ENCODE results near the gene CD300LD.

Gene CD300LD

DNA sequence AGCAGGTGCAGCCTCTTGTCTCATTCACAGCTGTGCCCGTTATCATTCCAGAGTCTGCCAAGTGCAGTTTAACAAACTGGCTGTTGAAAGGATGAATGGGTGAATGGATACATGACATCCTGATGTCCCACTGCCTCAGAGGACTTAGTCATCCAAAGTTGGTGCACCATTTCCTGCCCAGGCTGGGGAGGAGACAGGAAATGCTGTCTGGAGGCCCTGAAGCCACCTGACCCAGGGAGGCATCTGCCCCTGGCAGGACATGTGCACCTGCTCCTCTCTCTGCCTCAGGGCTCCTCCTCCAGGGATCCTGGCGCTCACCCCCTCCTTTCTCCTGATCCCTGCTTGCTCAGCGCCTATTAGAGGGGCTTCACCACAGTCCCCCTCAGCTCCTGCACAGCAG, 44.3 kb downstream of the CD300LD start:
- H3K4me3 ChIP-seq (ENCODE audit: low read depth, low read length): no peak overlapping the region
- DNase-seq (ENCODE audit: low read depth, low spot score): no peak
- TF ChIP-seq, protein P1, sequence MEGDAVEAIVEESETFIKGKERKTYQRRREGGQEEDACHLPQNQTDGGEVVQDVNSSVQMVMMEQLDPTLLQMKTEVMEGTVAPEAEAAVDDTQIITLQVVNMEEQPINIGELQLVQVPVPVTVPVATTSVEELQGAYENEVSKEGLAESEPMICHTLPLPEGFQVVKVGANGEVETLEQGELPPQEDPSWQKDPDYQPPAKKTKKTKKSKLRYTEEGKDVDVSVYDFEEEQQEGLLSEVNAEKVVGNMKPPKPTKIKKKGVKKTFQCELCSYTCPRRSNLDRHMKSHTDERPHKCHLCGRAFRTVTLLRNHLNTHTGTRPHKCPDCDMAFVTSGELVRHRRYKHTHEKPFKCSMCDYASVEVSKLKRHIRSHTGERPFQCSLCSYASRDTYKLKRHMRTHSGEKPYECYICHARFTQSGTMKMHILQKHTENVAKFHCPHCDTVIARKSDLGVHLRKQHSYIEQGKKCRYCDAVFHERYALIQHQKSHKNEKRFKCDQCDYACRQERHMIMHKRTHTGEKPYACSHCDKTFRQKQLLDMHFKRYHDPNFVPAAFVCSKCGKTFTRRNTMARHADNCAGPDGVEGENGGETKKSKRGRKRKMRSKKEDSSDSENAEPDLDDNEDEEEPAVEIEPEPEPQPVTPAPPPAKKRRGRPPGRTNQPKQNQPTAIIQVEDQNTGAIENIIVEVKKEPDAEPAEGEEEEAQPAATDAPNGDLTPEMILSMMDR (IDR thresholded peaks at IDR 0.05; ENCODE audit: low read depth, low read length): no peak
- in situ Hi-C loops (cut with HindIII; ENCODE audit: low sequenced_read_pairs): no loop called here

DNA sequence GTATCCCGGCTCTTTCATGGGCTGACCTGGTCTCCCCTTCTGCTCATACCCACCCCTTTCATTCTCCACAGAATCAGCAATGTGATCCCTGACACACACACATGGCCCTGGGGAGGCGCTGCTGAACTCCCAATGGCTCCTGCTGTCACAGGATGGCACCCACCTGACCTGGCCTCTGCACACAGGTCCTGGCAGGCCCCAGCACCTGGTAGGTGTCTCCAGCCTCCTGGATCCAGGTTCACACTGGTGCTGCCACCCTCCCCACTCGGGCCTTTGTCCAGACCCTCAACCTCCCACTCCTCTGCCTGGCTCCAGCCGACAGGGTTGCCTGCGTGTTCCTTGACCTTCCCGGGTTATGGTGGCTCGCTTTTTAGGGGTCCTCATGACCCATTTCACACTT, 44.8 kb downstream of the CD300LD start:
- DNase-seq (ENCODE audit: low read depth, low spot score): no peak
- no peak overlapping the region for H3K4me3 ChIP-seq (ENCODE audit: low read depth, low read length)
- in situ Hi-C loops (cut with HindIII; ENCODE audit: low sequenced_read_pairs): no loop called here
- TF ChIP-seq, protein P1 (IDR thresholded peaks at IDR 0.05; ENCODE audit: low read depth, low read length): no peak

DNA sequence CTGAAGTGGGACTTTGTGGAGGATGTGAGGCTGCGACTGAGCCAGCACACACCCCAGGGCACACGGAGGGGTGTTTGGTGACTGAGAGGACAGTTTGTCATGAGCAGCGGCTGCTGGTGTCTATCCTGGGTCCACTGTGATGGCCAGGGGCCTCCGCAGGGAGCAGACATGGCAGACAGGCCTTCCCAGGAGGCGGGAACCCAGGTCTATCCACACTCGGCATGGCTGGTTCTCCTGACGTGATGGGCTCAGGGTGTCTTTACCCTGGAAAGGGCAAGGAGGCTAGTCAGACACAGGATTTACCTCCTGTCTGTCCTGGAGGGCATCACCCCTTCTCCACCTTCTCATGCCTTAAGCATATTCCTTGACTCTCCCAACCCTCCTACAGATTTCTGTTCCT, 45.5 kb downstream of the CD300LD start:
- H3K4me3 ChIP-seq (ENCODE audit: low read depth, low read length): no peak overlapping the region
- DNase-seq (ENCODE audit: low read depth, low spot score): no peak
- in situ Hi-C loops (cut with HindIII; ENCODE audit: low sequenced_read_pairs): no loop called here
- TF ChIP-seq, protein P1 (IDR thresholded peaks at IDR 0.05; ENCODE audit: low read depth, low read length): no peak

DNA sequence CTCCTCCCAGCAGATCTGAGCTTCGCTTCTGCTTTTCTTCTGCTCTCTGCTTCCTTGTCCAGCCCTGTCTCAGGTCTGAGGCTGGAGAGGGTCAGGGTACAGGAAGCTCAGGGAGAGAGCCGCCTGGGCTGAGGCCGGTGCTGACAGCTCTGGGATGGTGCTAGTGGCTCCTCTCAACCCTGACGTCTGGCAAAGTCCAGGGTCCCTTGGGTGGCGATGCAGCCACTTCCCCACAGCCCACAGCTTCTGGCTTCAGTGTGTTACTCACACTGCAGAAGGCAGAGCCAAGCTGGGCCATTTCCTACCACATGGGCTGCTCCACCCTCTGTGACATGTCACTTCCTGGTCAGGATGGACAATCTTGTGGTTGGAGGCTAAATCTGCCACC, 46.2 kb downstream of the CD300LD start, which contains the start of gene CD300C:
TSS of gene CD300C (minus strand) at position 273 of the 388 bp plus-strand sequence. CDS start 333 bp downstream, outside the sequence.
- in situ Hi-C loops (cut with HindIII; ENCODE audit: low sequenced_read_pairs): no loop called here
- no peak within 1 kb of the TSS for H3K4me3 ChIP-seq (ENCODE audit: low read depth, low read length)
- TF ChIP-seq, protein P1 (IDR thresholded peaks at IDR 0.05; ENCODE audit: low read depth, low read length): no peak
- no peak for DNase-seq (ENCODE audit: low read depth, low spot score)

DNA sequence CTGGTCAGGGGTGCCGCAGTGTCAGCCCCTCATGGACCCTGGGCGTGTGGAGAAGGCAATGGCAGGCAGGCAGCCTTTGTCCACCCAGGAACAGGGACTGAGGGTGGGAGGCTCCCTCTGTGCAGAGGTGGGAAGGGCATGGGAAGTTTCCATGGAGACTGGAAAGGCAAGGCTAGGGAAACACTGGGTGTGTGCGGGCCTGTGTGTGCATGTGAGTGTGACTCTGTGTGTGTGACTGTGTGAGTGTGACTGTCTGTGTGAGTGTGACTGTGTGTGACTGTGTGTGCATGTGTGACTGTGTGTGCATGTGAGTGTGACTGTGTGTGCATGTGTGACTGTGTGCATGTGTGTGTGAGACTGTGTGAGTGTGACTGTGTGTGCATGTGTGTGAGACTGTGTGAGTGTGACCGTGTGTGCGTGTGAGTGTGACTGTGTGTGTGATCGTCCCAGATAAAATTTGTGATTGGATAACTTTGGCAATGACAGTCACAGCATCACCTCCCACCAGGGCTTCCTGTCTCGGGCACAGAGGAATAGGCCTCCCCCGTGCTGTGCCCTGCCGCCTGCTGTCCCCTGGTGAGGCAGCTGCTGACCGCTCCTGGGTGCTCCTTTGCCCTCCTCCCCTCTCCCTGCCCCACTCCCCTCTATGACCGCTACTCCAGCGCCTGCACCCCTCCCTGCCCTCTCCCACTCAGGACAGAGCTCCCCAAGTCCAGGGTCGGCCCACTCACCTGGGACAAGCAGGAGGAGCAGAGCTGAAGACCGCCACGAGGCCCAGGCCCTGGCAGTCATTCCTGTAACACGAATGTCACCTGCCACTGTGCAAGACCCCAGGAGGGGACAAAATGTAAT, 46.9 kb downstream of the CD300LD start:
- TF ChIP-seq, protein P1 (IDR thresholded peaks at IDR 0.05; ENCODE audit: low read depth, low read length): no peak
- H3K4me3 ChIP-seq (ENCODE audit: low read depth, low read length): no peak overlapping the region
- no peak for DNase-seq (ENCODE audit: low read depth, low spot score)
- in situ Hi-C loops (cut with HindIII; ENCODE audit: low sequenced_read_pairs): no loop called here

DNA sequence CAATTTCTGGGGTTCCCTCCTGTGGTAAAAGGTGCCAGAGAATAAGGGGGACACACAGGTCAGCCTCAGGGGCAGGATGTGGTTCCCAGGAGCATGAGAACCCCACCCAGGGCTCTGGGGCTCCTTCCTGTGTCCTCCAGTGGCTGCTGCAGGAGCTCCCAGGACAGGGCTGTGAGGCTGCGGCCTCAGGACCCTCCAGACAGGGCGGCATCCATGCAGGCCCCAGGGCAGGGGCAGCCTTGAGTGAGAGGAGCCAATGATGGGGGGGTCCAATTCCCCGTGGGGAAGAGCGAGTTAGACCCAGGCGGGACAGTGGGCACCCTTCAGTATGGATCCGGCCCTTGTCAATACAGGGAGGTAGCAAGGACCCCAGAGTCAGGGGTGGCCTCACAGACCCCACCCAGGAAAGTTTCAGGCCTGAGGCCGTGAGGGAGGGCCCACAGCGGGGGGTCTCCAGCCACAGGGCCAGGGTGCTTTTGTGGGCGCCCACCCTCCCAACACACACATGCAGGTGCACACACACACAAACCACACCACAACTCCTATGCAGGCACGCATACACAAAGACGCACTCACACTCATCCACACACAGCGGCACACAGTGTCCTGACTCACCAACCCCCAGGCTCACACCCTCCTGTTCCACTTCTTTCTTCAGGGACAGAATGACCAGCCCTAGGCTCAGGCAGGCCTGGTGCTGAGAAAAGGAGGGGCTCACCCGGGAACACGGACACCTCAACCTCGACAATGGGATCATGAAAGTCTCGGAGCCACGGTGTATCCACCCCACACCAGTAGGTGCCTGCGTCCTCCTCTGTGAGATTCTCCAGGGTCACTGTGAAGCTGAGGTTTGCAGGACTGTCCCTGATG, 48.0 kb downstream of the CD300LD start:
- in situ Hi-C loops (cut with HindIII; ENCODE audit: low sequenced_read_pairs): no loop called here
- H3K4me3 ChIP-seq (ENCODE audit: low read depth, low read length): no peak overlapping the region
- DNase-seq (ENCODE audit: low read depth, low spot score): no peak
- TF ChIP-seq, protein P1 (IDR thresholded peaks at IDR 0.05; ENCODE audit: low read depth, low read length): no peak
